NCI-H446 (cell line): ENCODE measurements around the gene ZBTB22.

ENCODE experiments used
- DNase-seq, 2 experiments: peaks; one replicate each; lab custom pipeline; 2025; lab: John Stamatoyannopoulos, UW

ZBTB22 gene

GRCh38 chr6:33329058-33329457, 11.5 kb upstream of the ZBTB22 start:
- DNase-seq, result no peak

- no peak for DNase-seq
Measured at GRCh38 chr6:33324125-33324524, 6.6 kb upstream of the ZBTB22 start.

GRCh38 chr6:33323623-33323948, 6.0 kb upstream of the ZBTB22 start:
- no peak for DNase-seq

- no peak for DNase-seq
Measured at GRCh38 chr6:33321227-33321626, 3.7 kb upstream of the ZBTB22 start.

- DNase-seq, result no peak
Measured at GRCh38 chr6:33320315-33321181, 3.0 kb upstream of the ZBTB22 start.

- DNase-seq, result no peak
Measured at GRCh38 chr6:33319939-33320314, 2.4 kb upstream of the ZBTB22 start.

GRCh38 chr6:33318426-33319073, 1.0 kb upstream of the ZBTB22 start:
- no peak for DNase-seq

- DNase-seq, result no peak
Measured at GRCh38 chr6:33317419-33317668, 200 bp downstream of the ZBTB22 start.

- DNase-seq, result no peak
Measured at GRCh38 chr6:33316603-33317418, 733 bp downstream of the ZBTB22 start.

GRCh38 chr6:33315793-33316602, 1.5 kb downstream of the ZBTB22 start:
- DNase-seq, result no peak

- DNase-seq, result no peak
Measured at GRCh38 chr6:33314943-33315792, 2.4 kb downstream of the ZBTB22 start.

GRCh38 chr6:33314515-33314942, 3.0 kb downstream of the ZBTB22 start:
- DNase-seq, result no peak

GRCh38 chr6:33313709-33314514, 3.6 kb downstream of the ZBTB22 start, which contains the start of gene TAPBP:
Gene TAPBP (minus strand): TSS chr6:33314078. CDS start chr6:33314041, 37 bp downstream.
- no peak for DNase-seq

- no peak for DNase-seq
Measured at GRCh38 chr6:33313105-33313708, 4.3 kb downstream of the ZBTB22 start.

GRCh38 chr6:33312361-33313104, 5.0 kb downstream of the ZBTB22 start:
- peak in 1 of 2 experiments; percentile 15 for DNase-seq

- DNase-seq, result no peak
Measured at GRCh38 chr6:33306356-33306755, 11.2 kb downstream of the ZBTB22 start.

GRCh38 chr6:33305052-33305451, 12.5 kb downstream of the ZBTB22 start:
- DNase-seq, result no peak

GRCh38 chr6:33304216-33304615, 13.3 kb downstream of the ZBTB22 start:
- no peak for DNase-seq

GRCh38 chr6:33301877-33302276, 15.7 kb downstream of the ZBTB22 start:
- DNase-seq, result no peak
